Measurements from ENCODE around the gene NLGN4X. TPM values are rescaled to one million over a fixed set of nuclear protein-coding genes. Genes with fewer than 3 reads are reported as not detected.

The NLGN4X gene
- polyA plus RNA-seq, 2 of the 4 experiments (the other 2 are of a cell fraction): 0.06 to 0.17 TPM

DNA sequence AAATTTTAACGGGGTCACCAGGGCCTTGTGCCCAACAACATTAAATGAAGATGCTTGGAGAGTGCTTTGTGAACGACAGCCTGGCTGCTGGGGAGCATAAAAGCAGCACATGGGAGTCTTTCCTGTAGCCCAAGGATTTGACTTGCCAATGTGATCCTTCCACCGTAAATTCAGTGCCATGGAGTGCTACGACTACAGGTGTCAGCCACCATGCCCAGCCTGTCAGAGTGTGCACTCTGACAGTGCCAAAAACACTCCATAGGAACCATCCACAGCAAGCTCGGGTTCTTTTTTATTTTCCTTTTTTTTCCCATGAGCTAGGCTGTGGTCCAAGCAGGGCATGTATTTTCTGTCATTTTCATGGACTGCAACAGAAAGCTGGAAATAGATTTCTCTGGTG is 156.9 kb downstream of the NLGN4X start:
- Histone ChIP-seq H3K4me1 (no peaks in the 10 kb centered on the region), H3K27ac (no peak overlapping the region), H3K4me3 (no peak overlapping the region), H3K9me3 (no peaks in the 10 kb centered on the region), H3K4me2 (no peak overlapping the region)
- ChIA-PET CTCF (no interaction called here), POLR2A (no interaction called here)
- DNase-seq (ENCODE audit: low read depth in 1 of 2, low spot score in 1 of 2): no peak
- FAIRE-seq: no peak
- 0% methylated on average over 4 of the region's 5 CpGs for WGBS (ENCODE audit: missing lambda C conversion rate)
- TF ChIP-seq ESRRA (IDR thresholded peaks at IDR 0.05; ENCODE audit: borderline replicate concordance, low read length): no peak
- TF ChIP-seq KDM5A (IDR thresholded peaks at IDR 0.05): no peak
- no peak for TF ChIP-seq JUNB (IDR thresholded peaks at IDR 0.05)
- TF ChIP-seq, protein P1, sequence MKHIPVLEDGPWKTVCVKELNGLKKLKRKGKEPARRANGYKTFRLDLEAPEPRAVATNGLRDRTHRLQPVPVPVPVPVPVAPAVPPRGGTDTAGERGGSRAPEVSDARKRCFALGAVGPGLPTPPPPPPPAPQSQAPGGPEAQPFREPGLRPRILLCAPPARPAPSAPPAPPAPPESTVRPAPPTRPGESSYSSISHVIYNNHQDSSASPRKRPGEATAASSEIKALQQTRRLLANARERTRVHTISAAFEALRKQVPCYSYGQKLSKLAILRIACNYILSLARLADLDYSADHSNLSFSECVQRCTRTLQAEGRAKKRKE (CRISPR knock-in tag; IDR thresholded peaks at IDR 0.05; ENCODE audit: low read depth): no peak
- no peak for TF ChIP-seq RCOR1 (IDR thresholded peaks at IDR 0.05; ENCODE audit: low read depth, low read length)
- no peak for TF ChIP-seq ZSCAN20 (CRISPR knock-in tag; IDR thresholded peaks at IDR 0.05)
- TF ChIP-seq RARB (CRISPR knock-in tag; IDR thresholded peaks at IDR 0.05): no peak
- no peak for TF ChIP-seq POLR2AphosphoS2 (conservative IDR thresholded peaks at IDR 0.05; ENCODE audit: low read length)
- TF ChIP-seq HOXB5 (CRISPR knock-in tag; IDR thresholded peaks at IDR 0.05): no peak
- TF ChIP-seq, protein P2, sequence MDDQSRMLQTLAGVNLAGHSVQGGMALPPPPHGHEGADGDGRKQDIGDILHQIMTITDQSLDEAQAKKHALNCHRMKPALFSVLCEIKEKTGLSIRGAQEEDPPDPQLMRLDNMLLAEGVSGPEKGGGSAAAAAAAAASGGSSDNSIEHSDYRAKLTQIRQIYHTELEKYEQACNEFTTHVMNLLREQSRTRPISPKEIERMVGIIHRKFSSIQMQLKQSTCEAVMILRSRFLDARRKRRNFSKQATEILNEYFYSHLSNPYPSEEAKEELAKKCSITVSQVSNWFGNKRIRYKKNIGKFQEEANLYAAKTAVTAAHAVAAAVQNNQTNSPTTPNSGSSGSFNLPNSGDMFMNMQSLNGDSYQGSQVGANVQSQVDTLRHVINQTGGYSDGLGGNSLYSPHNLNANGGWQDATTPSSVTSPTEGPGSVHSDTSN (IDR thresholded peaks at IDR 0.05): no peak
- TF ChIP-seq ZC3H11A (IDR thresholded peaks at IDR 0.05): no peak
- no peak for TF ChIP-seq RFX5 (IDR thresholded peaks at IDR 0.05)
- no peak for TF ChIP-seq RNF2 (IDR thresholded peaks at IDR 0.05; ENCODE audit: borderline replicate concordance, low read depth)
- TF ChIP-seq, protein P3, sequence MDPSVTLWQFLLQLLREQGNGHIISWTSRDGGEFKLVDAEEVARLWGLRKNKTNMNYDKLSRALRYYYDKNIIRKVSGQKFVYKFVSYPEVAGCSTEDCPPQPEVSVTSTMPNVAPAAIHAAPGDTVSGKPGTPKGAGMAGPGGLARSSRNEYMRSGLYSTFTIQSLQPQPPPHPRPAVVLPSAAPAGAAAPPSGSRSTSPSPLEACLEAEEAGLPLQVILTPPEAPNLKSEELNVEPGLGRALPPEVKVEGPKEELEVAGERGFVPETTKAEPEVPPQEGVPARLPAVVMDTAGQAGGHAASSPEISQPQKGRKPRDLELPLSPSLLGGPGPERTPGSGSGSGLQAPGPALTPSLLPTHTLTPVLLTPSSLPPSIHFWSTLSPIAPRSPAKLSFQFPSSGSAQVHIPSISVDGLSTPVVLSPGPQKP (IDR thresholded peaks at IDR 0.05; ENCODE audit: low read depth, low read length): no peak
- TF ChIP-seq, protein P4, sequence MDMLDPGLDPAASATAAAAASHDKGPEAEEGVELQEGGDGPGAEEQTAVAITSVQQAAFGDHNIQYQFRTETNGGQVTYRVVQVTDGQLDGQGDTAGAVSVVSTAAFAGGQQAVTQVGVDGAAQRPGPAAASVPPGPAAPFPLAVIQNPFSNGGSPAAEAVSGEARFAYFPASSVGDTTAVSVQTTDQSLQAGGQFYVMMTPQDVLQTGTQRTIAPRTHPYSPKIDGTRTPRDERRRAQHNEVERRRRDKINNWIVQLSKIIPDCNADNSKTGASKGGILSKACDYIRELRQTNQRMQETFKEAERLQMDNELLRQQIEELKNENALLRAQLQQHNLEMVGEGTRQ (IDR thresholded peaks at IDR 0.05): no peak
- no peak for TF ChIP-seq FOXS1 (CRISPR knock-in tag; IDR thresholded peaks at IDR 0.05)
- TF ChIP-seq, protein P5, sequence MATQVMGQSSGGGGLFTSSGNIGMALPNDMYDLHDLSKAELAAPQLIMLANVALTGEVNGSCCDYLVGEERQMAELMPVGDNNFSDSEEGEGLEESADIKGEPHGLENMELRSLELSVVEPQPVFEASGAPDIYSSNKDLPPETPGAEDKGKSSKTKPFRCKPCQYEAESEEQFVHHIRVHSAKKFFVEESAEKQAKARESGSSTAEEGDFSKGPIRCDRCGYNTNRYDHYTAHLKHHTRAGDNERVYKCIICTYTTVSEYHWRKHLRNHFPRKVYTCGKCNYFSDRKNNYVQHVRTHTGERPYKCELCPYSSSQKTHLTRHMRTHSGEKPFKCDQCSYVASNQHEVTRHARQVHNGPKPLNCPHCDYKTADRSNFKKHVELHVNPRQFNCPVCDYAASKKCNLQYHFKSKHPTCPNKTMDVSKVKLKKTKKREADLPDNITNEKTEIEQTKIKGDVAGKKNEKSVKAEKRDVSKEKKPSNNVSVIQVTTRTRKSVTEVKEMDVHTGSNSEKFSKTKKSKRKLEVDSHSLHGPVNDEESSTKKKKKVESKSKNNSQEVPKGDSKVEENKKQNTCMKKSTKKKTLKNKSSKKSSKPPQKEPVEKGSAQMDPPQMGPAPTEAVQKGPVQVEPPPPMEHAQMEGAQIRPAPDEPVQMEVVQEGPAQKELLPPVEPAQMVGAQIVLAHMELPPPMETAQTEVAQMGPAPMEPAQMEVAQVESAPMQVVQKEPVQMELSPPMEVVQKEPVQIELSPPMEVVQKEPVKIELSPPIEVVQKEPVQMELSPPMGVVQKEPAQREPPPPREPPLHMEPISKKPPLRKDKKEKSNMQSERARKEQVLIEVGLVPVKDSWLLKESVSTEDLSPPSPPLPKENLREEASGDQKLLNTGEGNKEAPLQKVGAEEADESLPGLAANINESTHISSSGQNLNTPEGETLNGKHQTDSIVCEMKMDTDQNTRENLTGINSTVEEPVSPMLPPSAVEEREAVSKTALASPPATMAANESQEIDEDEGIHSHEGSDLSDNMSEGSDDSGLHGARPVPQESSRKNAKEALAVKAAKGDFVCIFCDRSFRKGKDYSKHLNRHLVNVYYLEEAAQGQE (IDR thresholded peaks at IDR 0.05): no peak
- TF ChIP-seq, protein P6, sequence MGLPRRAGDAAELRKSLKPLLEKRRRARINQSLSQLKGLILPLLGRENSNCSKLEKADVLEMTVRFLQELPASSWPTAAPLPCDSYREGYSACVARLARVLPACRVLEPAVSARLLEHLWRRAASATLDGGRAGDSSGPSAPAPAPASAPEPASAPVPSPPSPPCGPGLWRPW (IDR thresholded peaks at IDR 0.05): no peak
- TF ChIP-seq EHF (CRISPR knock-in tag; IDR thresholded peaks at IDR 0.05): no peak
- TF ChIP-seq, protein P7, sequence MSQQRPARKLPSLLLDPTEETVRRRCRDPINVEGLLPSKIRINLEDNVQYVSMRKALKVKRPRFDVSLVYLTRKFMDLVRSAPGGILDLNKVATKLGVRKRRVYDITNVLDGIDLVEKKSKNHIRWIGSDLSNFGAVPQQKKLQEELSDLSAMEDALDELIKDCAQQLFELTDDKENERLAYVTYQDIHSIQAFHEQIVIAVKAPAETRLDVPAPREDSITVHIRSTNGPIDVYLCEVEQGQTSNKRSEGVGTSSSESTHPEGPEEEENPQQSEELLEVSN (IDR thresholded peaks at IDR 0.05; ENCODE audit: borderline replicate concordance, low read depth): no peak
- no peak for ATAC-seq
